HFFc6 (cell line): ENCODE results near the gene TLR2. TPM values are rescaled to one million over a fixed set of nuclear protein-coding genes. Genes with fewer than 3 reads are reported as not detected.

Experiments
- DNase-seq: peaks from one replicate; pipeline ENCODE4 v3.0.0-alpha.2; 2018
- H3K27ac Mint-ChIP-seq: 2 replicates; pipeline ENCODE4 v1.8.0; 2020; ENCODE audit warnings: mild to moderate bottlenecking, mixed read lengths
- H3K27me3 Mint-ChIP-seq: 2 replicates; pipeline ENCODE4 v1.8.0; 2021; ENCODE audit warnings: mild to moderate bottlenecking, moderate library complexity, mixed read lengths; ENCODE audit not compliant: insufficient read depth
- H3K36me3 Mint-ChIP-seq: 2 replicates; pipeline ENCODE4 v1.8.0; 2021; ENCODE audit warnings: low read depth, mixed read lengths
- H3K4me1 Mint-ChIP-seq: 2 replicates; pipeline ENCODE4 v1.8.0; 2020; ENCODE audit warnings: low read depth, mixed read lengths
- H3K4me3 Mint-ChIP-seq: 2 replicates; pipeline ENCODE4 v1.8.0; 2020; ENCODE audit warnings: mild to moderate bottlenecking, moderate library complexity, mixed read lengths
- H3K9me3 Mint-ChIP-seq: 2 replicates; pipeline ENCODE4 v1.8.0; 2020; ENCODE audit warnings: mild to moderate bottlenecking, mixed read lengths
- CTCF ChIP-seq: fragments of 200-600 bp; sonication (generic); IDR thresholded peaks from 2 replicates; pipeline ENCODE4 v1.5.0; 2021; ENCODE audit warnings: antibody characterized with exemption, mild to moderate bottlenecking
- total RNA-seq, 6 experiments: library from RNA; stranded (reverse); fragmentation: NEBNext Ultra II Directional; extraction: Animal tissue kit (Norgen Biotek cat#: 25700); gene quantifications; 2 replicates in 1 of 6; 3 replicates in 5 of 6; pipeline ENCODE4 v1.2.3, GENCODE V29; 2021

The TLR2 gene
- total RNA-seq, 6 experiments from 2014 or later: not detected

DNA sequence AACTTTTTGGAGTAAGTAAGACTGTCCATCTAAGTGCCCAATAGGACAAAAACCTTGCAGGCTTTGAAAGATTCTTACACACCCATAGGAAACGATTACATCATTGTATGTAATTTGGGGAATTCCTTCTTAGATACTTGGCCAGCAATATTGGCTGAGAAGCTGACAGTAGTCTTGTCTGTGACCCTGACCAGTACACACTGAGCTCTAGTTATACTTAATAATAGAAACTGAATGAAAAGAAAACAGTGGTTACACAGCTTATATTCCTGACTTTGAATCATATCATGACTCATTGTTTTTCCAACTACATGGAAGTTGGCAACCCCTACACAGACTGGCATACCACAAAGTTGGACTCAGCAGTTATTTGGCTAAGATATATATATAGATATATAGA, 7.1 kb upstream of the TLR2 start:
- Mint-ChIP-seq H3K27ac (no peak overlapping the region), H3K27me3 (peaks cover 15% of the 10 kb centered on the region), H3K36me3 (no peaks in the 10 kb centered on the region), H3K4me1 (peaks cover 12% of the 10 kb centered on the region), H3K4me3 (no peak overlapping the region), H3K9me3 (no peaks in the 10 kb centered on the region; the same call in 1 of the 2 replicates)
- TF ChIP-seq CTCF: no peak
- DNase-seq: peak; percentile 66

DNA sequence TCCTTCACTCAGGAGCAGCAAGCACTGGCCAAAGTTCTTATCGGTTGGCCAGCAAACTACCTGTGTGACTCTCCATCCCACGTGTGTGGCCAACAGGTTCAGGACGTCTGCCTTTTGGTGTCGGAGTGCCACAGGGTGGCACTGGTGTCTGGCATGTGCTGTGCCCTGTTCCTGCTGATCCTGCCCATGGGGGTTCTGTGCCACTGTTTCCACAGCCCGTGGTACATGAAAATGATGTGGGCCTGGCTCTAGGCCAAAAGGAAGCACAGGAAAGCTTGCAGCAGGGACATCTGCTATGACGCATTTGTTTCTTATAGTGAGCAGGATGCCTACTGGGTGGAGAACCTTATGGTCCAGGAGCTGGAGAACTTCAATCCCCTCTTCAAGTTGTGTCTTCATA, 4.6 kb upstream of the TLR2 start:
- TF ChIP-seq CTCF: no peak
- no peaks in the 10 kb centered on the region; the same call in 1 of the 2 replicates for H3K9me3 Mint-ChIP-seq
- peaks cover 19% of the 10 kb centered on the region for H3K27me3 Mint-ChIP-seq
- no peak for DNase-seq
- H3K36me3 Mint-ChIP-seq: no peaks in the 10 kb centered on the region
- H3K4me3 Mint-ChIP-seq: no peak overlapping the region
- H3K27ac Mint-ChIP-seq: no peak overlapping the region
- H3K4me1 Mint-ChIP-seq: peaks cover 12% of the 10 kb centered on the region

GRCh38 chr4:153683763-153684181, 308 bp upstream of the TLR2 start:
- no peak for DNase-seq
- H3K27me3 Mint-ChIP-seq: peaks cover 26% of the 10 kb centered on the region
- no peaks in the 10 kb centered on the region for H3K36me3 Mint-ChIP-seq
- no peaks in the 10 kb centered on the region for H3K4me1 Mint-ChIP-seq
- H3K27ac Mint-ChIP-seq: no peak overlapping the region
- no peak for TF ChIP-seq CTCF
- no peak overlapping the region; the same call in 1 of the 2 replicates for H3K4me3 Mint-ChIP-seq
- H3K9me3 Mint-ChIP-seq: peaks cover 10% of the 10 kb centered on the region

DNA sequence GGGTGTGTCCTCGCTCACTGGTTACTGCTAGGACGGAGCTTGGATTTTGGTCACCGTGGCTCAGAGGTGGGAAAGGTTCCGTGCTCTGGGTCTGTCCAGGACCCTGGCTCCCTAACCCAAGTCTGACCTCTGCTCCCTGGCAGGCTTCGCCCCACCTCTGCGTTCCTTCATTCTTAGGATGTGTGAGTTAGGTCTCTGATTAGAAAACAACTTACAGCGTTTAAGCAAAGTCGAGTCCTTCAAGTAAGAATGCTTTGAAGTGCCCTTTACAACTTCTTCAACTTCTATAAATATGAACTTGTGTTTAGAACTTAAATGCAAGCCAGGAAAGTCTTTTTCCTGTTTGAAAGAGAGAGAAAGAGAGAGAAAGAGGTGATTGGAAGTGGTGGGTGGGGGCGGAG, 891 bp downstream of the TLR2 start:
- Mint-ChIP-seq H3K9me3 (peaks cover 16% of the 10 kb centered on the region), H3K36me3 (0 out of 2 replicates have a peak, but pooled peaks cover 4% of the 10 kb centered on the region), H3K4me3 (no peak overlapping the region), H3K27ac (no peak overlapping the region), H3K4me1 (no peaks in the 10 kb centered on the region), H3K27me3 (peaks cover 23% of the 10 kb centered on the region)
- DNase-seq: no peak
- no peak for TF ChIP-seq CTCF

GRCh38 chr4:153704522-153704921, 20.4 kb downstream of the TLR2 start:
- no peak overlapping the region for H3K27ac Mint-ChIP-seq
- no peaks in the 10 kb centered on the region for H3K9me3 Mint-ChIP-seq
- H3K4me1 Mint-ChIP-seq: no peaks in the 10 kb centered on the region
- H3K4me3 Mint-ChIP-seq: no peak overlapping the region
- peaks cover 5% of the 10 kb centered on the region for H3K27me3 Mint-ChIP-seq
- no peaks in the 10 kb centered on the region for H3K36me3 Mint-ChIP-seq
- no peak for TF ChIP-seq CTCF
- DNase-seq: no peak
